HepG2 (cell line): ENCODE data around the gene SURF6. TPM values are rescaled to one million over a fixed set of nuclear protein-coding genes. Genes with fewer than 3 reads are reported as not detected.

Experiments used
- ETV5 ChIP-seq: IDR thresholded peaks from 2 replicates; pipeline ENCODE4 v1.6.1; 2018; ENCODE audit warnings: missing biosample characterization, missing genetic modification reagents, inconsistent platforms, borderline replicate concordance
- GLMP ChIP-seq: sonication (generic); formaldehyde crosslinking; IDR thresholded peaks from 2 replicates; pipeline ENCODE4 v1.9.0; 2021; ENCODE audit warnings: missing genetic modification reagents, mild to moderate bottlenecking, borderline replicate concordance
- NCOR1 ChIP-seq: fragments of 200-600 bp; sonication (generic); IDR thresholded peaks from 2 replicates; pipeline ENCODE4 v1.7.0; 2017; ENCODE audit warnings: antibody characterized with exemption, low read length, borderline replicate concordance
- PAF1 ChIP-seq: IDR thresholded peaks from 2 replicates; pipeline ENCODE4 v1.6.1; 2016; ENCODE audit warnings: missing genetic modification reagents, missing compliant biosample characterization
- PATZ1 ChIP-seq: sonication (generic); formaldehyde crosslinking; IDR thresholded peaks from 2 replicates; pipeline ENCODE4 v1.4.0; 2020; ENCODE audit warnings: missing genetic modification reagents
- POLR2A ChIP-seq, 2 experiments: IDR thresholded peaks; 2 replicates each; pipeline ENCODE4 v1.6.1; 2011; ENCODE audit warnings: low read depth in 2 of 2, low read length in 2 of 2, mild to moderate bottlenecking in 1 of 2, moderate library complexity in 1 of 2; ENCODE audit not compliant: insufficient read depth in 1 of 2
- POLR2G ChIP-seq: fragments of 200-400 bp; formaldehyde crosslinking; IDR thresholded peaks from 2 replicates; pipeline ENCODE4 v1.6.1; 2018; ENCODE audit warnings: mild to moderate bottlenecking, low read depth, low read length, moderate library complexity
- RBFOX2 ChIP-seq: fragments of 200-400 bp; formaldehyde crosslinking; IDR thresholded peaks from 2 replicates; pipeline ENCODE4 v1.6.1; 2017; ENCODE audit warnings: low read depth, mild to moderate bottlenecking, low read length
- TOPORS ChIP-seq: sonication (generic); formaldehyde crosslinking; IDR thresholded peaks from 2 replicates; pipeline ENCODE4 v1.8.0; 2023; ENCODE audit warnings: mild to moderate bottlenecking, missing genetic modification reagents
- ZBTB20 ChIP-seq: sonication (generic); formaldehyde crosslinking; IDR thresholded peaks from 2 replicates; pipeline ENCODE4 v1.8.1; 2023; ENCODE audit warnings: missing genetic modification reagents, low read depth, mild to moderate bottlenecking, borderline replicate concordance
- ZC3H13 ChIP-seq: sonication (generic); formaldehyde crosslinking; IDR thresholded peaks from 2 replicates; pipeline ENCODE4 v1.8.1; 2023; ENCODE audit warnings: mild to moderate bottlenecking, missing genetic modification reagents, moderate library complexity
- ZMAT5 ChIP-seq: sonication (generic); formaldehyde crosslinking; IDR thresholded peaks from 2 replicates; pipeline ENCODE4 v1.5.0; 2020; ENCODE audit warnings: mild to moderate bottlenecking, low read depth, missing genetic modification reagents, borderline replicate concordance
- ZNF563 ChIP-seq: sonication (generic); formaldehyde crosslinking; IDR thresholded peaks from 2 replicates; pipeline ENCODE4 v1.8.0; 2022; ENCODE audit warnings: mild to moderate bottlenecking, moderate library complexity, missing genetic modification reagents
- ZNF687 ChIP-seq: sonication (generic); formaldehyde crosslinking; IDR thresholded peaks from 2 replicates; pipeline ENCODE4 v1.5.1; 2020; ENCODE audit warnings: mild to moderate bottlenecking, missing genetic modification reagents, moderate library complexity
- polyA plus RNA-seq, 8 experiments: library from polyadenylated mRNA; depleted of rRNA in 3 of 8; stranded (reverse) in 7 of 8; unstranded in 1 of 8; fragments of >200 nt; fragmentation: Illumina TruSeq in 4 of 8; extraction: Trizol in 4 of 8; gene quantifications; 2 replicates each; pipeline versions ENCODE4 v1.2.1 to v1.2.3, GENCODE V29; 2011 to 2016; ENCODE audit warnings: low read depth in 4 of 8, missing spikeins in 1 of 8, mixed read lengths in 1 of 8; ENCODE audit not compliant: insufficient read depth in 1 of 8
- total RNA-seq, 5 experiments: library from RNA; depleted of rRNA; stranded (reverse); fragments of >200 nt; fragmentation: Illumina TruSeq; extraction: Trizol; gene quantifications; 2 replicates each; pipeline ENCODE4 v1.2.3, GENCODE V29; 2016; ENCODE audit warnings: low read depth in 1 of 5
- TF ChIP-seq, protein P1 (sequence below): sonication (generic); formaldehyde crosslinking; IDR thresholded peaks from 2 replicates; pipeline ENCODE4 v1.8.1; 2023; ENCODE audit warnings: mild to moderate bottlenecking, missing genetic modification reagents
- TF ChIP-seq, protein P2 (sequence below): fragments of 450-650 bp; IDR thresholded peaks from 2 replicates; pipeline ENCODE4 v1.6.1; 2016

SURF6 gene
- total and polyA plus RNA-seq, 2 of the 13 experiments (the other 11 are each of a cell fraction or from before 2014, with no cell fraction given) = 5.9 to 14.7 TPM

DNA sequence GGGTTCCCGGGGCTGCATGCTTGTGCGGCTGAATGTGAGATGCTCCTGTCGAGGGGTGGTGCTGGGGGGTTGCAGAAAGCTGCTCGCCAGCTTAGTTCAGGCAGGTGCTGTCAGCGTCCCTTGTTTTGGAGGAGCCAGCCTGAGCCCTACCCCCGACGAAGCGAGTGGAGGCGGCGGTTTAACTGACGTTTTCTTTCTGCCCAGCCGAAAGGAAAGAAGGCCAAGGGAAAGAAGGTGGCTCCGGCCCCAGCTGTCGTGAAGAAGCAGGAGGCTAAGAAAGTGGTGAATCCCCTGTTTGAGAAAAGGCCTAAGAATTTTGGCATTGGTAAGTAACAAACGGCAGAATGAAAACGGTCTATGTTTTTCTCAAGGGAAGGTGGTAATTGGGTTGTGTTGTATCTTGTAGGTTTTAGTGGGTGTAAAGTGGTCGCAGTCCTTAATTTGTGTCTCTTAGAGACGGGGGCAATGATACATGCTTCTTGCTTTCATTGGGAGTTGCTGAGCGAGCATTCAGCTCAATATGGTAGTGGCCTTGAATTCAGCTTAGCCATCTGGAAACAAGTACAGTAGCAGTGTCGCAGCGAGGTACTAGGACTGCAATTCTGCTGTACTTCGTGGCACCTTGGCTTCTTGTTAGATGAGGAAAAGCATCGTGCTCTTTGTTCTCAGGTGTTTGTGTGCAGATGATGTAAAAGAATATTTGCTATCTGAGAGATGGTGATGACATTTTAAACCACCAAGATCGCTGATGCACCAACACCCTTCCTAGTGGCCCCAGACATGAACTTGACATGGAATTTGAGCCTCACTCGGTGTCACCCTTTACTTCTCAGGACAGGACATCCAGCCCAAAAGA is 13.0 kb upstream of the SURF6 start (continued):
- TF ChIP-seq ZNF687 (CRISPR knock-in tag) (peak; percentile 4; the same call in 1 of the 2 replicates), PATZ1 (CRISPR knock-in tag) (no peak), ZNF563 (CRISPR knock-in tag) (0 out of 2 replicates have a peak, but pooled peaks have one; percentile 19), POLR2G (0 out of 2 replicates have a peak, but pooled peaks have one; percentile 41), TOPORS (CRISPR knock-in tag) (0 out of 2 replicates have a peak, but pooled peaks have one; percentile 58), POLR2A (IDR thresholded peaks at IDR 0.05; ENCODE audit: insufficient read depth in 1 of 2, low read depth in 2 of 2, low read length in 2 of 2) (peak in 1 of 2 experiments; percentile 57; a peak in 1 of 4 replicates), ZMAT5 (CRISPR knock-in tag) (no peak), PAF1 (CRISPR knock-in tag) (no peak; the same call in 1 of the 2 replicates), ZC3H13 (0 out of 2 replicates have a peak, but pooled peaks have one; percentile 20), RBFOX2 (0 out of 2 replicates have a peak, but pooled peaks have one; percentile 24), NCOR1 (0 out of 2 replicates have a peak, but pooled peaks have one; percentile 1), GLMP (CRISPR knock-in tag) (0 out of 2 replicates have a peak, but pooled peaks have one; percentile 39), ETV5 (CRISPR knock-in tag) (no peak), ZBTB20 (CRISPR knock-in tag) (no peak)
- TF ChIP-seq, protein P1, sequence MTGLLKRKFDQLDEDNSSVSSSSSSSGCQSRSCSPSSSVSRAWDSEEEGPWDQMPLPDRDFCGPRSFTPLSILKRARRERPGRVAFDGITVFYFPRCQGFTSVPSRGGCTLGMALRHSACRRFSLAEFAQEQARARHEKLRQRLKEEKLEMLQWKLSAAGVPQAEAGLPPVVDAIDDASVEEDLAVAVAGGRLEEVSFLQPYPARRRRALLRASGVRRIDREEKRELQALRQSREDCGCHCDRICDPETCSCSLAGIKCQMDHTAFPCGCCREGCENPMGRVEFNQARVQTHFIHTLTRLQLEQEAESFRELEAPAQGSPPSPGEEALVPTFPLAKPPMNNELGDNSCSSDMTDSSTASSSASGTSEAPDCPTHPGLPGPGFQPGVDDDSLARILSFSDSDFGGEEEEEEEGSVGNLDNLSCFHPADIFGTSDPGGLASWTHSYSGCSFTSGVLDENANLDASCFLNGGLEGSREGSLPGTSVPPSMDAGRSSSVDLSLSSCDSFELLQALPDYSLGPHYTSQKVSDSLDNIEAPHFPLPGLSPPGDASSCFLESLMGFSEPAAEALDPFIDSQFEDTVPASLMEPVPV = peak; percentile 40; the same call in 1 of the 2 replicates
- TF ChIP-seq, protein P2, sequence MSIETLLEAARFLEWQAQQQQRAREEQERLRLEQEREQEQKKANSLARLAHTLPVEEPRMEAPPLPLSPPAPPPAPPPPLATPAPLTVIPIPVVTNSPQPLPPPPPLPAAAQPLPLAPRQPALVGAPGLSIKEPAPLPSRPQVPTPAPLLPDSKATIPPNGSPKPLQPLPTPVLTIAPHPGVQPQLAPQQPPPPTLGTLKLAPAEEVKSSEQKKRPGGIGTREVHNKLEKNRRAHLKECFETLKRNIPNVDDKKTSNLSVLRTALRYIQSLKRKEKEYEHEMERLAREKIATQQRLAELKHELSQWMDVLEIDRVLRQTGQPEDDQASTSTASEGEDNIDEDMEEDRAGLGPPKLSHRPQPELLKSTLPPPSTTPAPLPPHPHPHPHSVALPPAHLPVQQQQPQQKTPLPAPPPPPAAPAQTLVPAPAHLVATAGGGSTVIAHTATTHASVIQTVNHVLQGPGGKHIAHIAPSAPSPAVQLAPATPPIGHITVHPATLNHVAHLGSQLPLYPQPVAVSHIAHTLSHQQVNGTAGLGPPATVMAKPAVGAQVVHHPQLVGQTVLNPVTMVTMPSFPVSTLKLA = no peak
